Endodermal cell (in vitro differentiated cells): ENCODE results near the gene NMRK1. TPM values are rescaled to one million over a fixed set of nuclear protein-coding genes. Genes with fewer than 3 reads are reported as not detected.
A peak's percentile ranks its signal among the peaks of the same experiment; 100 is the strongest.

Source experiments
- DNase-seq: peaks from one replicate; pipeline ENCODE4 v3.0.0-alpha.2; 2017
- H3K27ac ChIP-seq: 2 replicates; pipeline ENCODE4 v1.5.1; 2013; ENCODE audit warnings: mild to moderate bottlenecking, low read depth, low read length, moderate library complexity
- H3K27me3 ChIP-seq: 2 replicates; pipeline ENCODE4 v1.6.1; 2013; ENCODE audit warnings: mild to moderate bottlenecking, low read length, moderate library complexity; ENCODE audit not compliant: insufficient read depth, control insufficient read depth, poor library complexity, severe bottlenecking
- H3K36me3 ChIP-seq: 2 replicates; pipeline ENCODE4 v1.7.0; 2013; ENCODE audit warnings: mild to moderate bottlenecking, low read length, moderate library complexity; ENCODE audit not compliant: control insufficient read depth, insufficient read depth
- H3K4me1 ChIP-seq: one replicate; pipeline ENCODE4 v1.7.0; 2013; ENCODE audit warnings: low read length; ENCODE audit not compliant: control insufficient read depth, insufficient read depth
- H3K4me3 ChIP-seq: 2 replicates; pipeline ENCODE4 v1.5.1; 2013; ENCODE audit warnings: mild to moderate bottlenecking, low read length, moderate library complexity
- H3K9ac ChIP-seq: 2 replicates; pipeline ENCODE4 v1.6.1; 2013; ENCODE audit warnings: mild to moderate bottlenecking, low read length, moderate library complexity; ENCODE audit not compliant: poor library complexity, severe bottlenecking; ENCODE audit errors: extremely low read depth
- H3K9me3 ChIP-seq: 2 replicates; pipeline ENCODE4 v1.6.1; 2013; ENCODE audit warnings: mild to moderate bottlenecking, low read length, moderate library complexity; ENCODE audit not compliant: control insufficient read depth
- H3K27ac Mint-ChIP-seq: 2 replicates; pipeline ENCODE4 v1.8.0; 2020; ENCODE audit warnings: mixed read lengths
- H3K27me3 Mint-ChIP-seq: 2 replicates; pipeline ENCODE4 v1.8.0; 2021; ENCODE audit warnings: mild to moderate bottlenecking, mixed read lengths; ENCODE audit not compliant: insufficient read depth
- H3K36me3 Mint-ChIP-seq: 2 replicates; pipeline ENCODE4 v1.8.0; 2020; ENCODE audit warnings: low read depth, mixed read lengths
- H3K4me1 Mint-ChIP-seq: 2 replicates; pipeline ENCODE4 v1.8.0; 2020; ENCODE audit warnings: mixed read lengths
- H3K4me3 Mint-ChIP-seq: 2 replicates; pipeline ENCODE4 v1.8.0; 2020; ENCODE audit warnings: mild to moderate bottlenecking, moderate library complexity, mixed read lengths
- H3K9me3 Mint-ChIP-seq: 2 replicates; pipeline ENCODE4 v1.8.0; 2020; ENCODE audit warnings: mild to moderate bottlenecking, mixed read lengths
- WGBS, 2 experiments: methylation state at CpG; one replicate each; pipeline versions ENCODE4 v1.1.5 to v1.1.7; 2013; ENCODE audit warnings: missing lambda C conversion rate in 2 of 2, mixed read lengths in 1 of 2; ENCODE audit not compliant: insufficient coverage in 1 of 2, insufficient read length in 1 of 2; 5-methylcytosine and 5-hydroxymethylcytosine counted together
- total RNA-seq, 2 donors: library from RNA; stranded (reverse); fragmentation: NEBNext Ultra II Directional in 1 of 2; extraction: Animal tissue kit (Norgen Biotek cat#: 25700) in 1 of 2; gene quantifications; 2 replicates in 1 of 2; 3 replicates in 1 of 2; pipeline ENCODE4 v1.2.1, GENCODE V29; 2021
- TF ChIP-seq, protein P1 (sequence below): fragments of 200-600 bp; sonication (generic); conservative IDR thresholded peaks from 2 replicates; pipeline ENCODE4 v1.5.0; 2021; ENCODE audit warnings: antibody characterized with exemption, mild to moderate bottlenecking

The NMRK1 gene
- total RNA-seq, 2 donors from 2014 or later = 14.0 to 29.0 TPM

DNA sequence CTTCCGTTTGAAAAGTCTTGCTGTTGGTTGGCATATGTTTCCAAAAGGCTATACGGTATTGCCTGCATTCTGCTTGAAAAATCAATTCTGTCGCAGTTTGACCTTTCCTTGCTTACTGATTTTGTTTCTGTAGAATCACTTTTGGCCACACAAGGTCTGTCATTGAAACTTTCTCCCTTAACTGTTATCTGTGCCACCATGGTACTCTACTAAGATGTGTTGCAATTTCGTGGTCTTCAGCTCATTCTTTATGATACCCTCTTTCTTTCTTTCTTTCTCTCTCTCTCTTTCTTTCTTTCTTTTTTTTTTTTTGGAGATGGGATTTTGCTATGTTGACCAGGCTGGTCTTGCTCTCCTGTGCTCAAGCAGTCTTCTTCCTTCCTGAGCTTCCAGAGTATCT lies 4.8 kb upstream of the NMRK1 start:
- WGBS, 2 experiments = 92 to 100% methylated on average over 3 to 4 of the region's 4 CpGs
- no peak for DNase-seq
- H3K36me3 Mint-ChIP-seq = no peaks in the 10 kb centered on the region
- no peak overlapping the region for H3K4me3 Mint-ChIP-seq
- Histone ChIP-seq H3K9me3 (no peaks in the 10 kb centered on the region), H3K27ac (no peak overlapping the region), H3K4me3 (no peak overlapping the region), H3K4me1 (peaks cover 12% of the 10 kb centered on the region), H3K9ac (no peak overlapping the region), H3K36me3 (no peaks in the 10 kb centered on the region), H3K27me3 (no peaks in the 10 kb centered on the region)
- no peaks in the 10 kb centered on the region for H3K27me3 Mint-ChIP-seq
- H3K9me3 Mint-ChIP-seq = no peaks in the 10 kb centered on the region
- peaks cover 25% of the 10 kb centered on the region for H3K4me1 Mint-ChIP-seq
- no peak overlapping the region for H3K27ac Mint-ChIP-seq
- TF ChIP-seq, protein P1, sequence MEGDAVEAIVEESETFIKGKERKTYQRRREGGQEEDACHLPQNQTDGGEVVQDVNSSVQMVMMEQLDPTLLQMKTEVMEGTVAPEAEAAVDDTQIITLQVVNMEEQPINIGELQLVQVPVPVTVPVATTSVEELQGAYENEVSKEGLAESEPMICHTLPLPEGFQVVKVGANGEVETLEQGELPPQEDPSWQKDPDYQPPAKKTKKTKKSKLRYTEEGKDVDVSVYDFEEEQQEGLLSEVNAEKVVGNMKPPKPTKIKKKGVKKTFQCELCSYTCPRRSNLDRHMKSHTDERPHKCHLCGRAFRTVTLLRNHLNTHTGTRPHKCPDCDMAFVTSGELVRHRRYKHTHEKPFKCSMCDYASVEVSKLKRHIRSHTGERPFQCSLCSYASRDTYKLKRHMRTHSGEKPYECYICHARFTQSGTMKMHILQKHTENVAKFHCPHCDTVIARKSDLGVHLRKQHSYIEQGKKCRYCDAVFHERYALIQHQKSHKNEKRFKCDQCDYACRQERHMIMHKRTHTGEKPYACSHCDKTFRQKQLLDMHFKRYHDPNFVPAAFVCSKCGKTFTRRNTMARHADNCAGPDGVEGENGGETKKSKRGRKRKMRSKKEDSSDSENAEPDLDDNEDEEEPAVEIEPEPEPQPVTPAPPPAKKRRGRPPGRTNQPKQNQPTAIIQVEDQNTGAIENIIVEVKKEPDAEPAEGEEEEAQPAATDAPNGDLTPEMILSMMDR = no peak

GRCh38 chr9:75090579-75090978 lies 2.6 kb upstream of the NMRK1 start:
- Mint-ChIP-seq H3K9me3 (no peaks in the 10 kb centered on the region), H3K36me3 (no peaks in the 10 kb centered on the region), H3K27ac (no peak overlapping the region), H3K4me1 (peaks cover 36% of the 10 kb centered on the region), H3K4me3 (no peak overlapping the region), H3K27me3 (no peaks in the 10 kb centered on the region)
- no peak overlapping the region for H3K4me3 ChIP-seq
- DNase-seq = no peak
- no peak overlapping the region for H3K27ac ChIP-seq
- H3K27me3 ChIP-seq = no peaks in the 10 kb centered on the region
- 95 to 100% methylated on average over 3 to 4 of the region's 4 CpGs for WGBS, 2 experiments
- peaks cover 15% of the 10 kb centered on the region for H3K4me1 ChIP-seq
- no peaks in the 10 kb centered on the region for H3K9me3 ChIP-seq
- no peaks in the 10 kb centered on the region for H3K36me3 ChIP-seq
- TF ChIP-seq, protein P1 = no peak
- H3K9ac ChIP-seq = no peak overlapping the region

DNA sequence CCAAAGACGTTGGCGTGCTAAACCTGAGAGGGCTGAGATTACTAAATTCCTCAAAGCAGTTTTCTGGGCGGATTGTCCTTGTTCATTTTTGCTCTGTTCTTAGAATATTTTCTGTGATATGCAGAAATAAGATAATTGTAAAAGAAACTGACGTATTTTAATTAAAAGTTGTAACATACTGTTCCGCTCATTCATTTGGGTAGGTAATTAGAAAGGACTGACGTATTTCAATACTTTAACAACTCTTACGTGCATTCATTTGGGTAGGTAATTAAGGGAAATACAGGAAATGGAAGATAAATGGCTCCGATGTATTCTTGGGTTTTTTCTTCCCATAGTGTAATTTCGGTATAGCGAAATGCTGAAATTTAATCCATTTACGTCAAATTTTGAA lies 1.4 kb upstream of the NMRK1 start:
- Histone ChIP-seq H3K9ac (peak overlapping the region; percentile 56), H3K4me1 (peaks cover 20% of the 10 kb centered on the region), H3K27me3 (no peaks in the 10 kb centered on the region), H3K36me3 (no peaks in the 10 kb centered on the region), H3K9me3 (no peaks in the 10 kb centered on the region), H3K4me3 (peak overlapping the region; percentile 87), H3K27ac (no peak overlapping the region)
- whole genome bisulfite sequencing, 2 experiments = 41 to 67% methylated on average over 8 to 11 of the region's 11 CpGs
- Mint-ChIP-seq H3K27ac (no peak overlapping the region), H3K9me3 (no peaks in the 10 kb centered on the region), H3K4me3 (peak overlapping the region; percentile 94), H3K4me1 (peaks cover 38% of the 10 kb centered on the region), H3K27me3 (no peaks in the 10 kb centered on the region), H3K36me3 (no peaks in the 10 kb centered on the region)
- DNase-seq = no peak
- TF ChIP-seq, protein P1 = no peak
